Measurements from ENCODE around the gene CNOT10.
A peak's percentile ranks its signal among the peaks of the same experiment; 100 is the strongest.
"Not testable (repeated sequence)": the region's sequence is repeated elsewhere in the genome, so short reads cannot be mapped to it uniquely, and the experiment has no call there.

CNOT10 gene

DNA sequence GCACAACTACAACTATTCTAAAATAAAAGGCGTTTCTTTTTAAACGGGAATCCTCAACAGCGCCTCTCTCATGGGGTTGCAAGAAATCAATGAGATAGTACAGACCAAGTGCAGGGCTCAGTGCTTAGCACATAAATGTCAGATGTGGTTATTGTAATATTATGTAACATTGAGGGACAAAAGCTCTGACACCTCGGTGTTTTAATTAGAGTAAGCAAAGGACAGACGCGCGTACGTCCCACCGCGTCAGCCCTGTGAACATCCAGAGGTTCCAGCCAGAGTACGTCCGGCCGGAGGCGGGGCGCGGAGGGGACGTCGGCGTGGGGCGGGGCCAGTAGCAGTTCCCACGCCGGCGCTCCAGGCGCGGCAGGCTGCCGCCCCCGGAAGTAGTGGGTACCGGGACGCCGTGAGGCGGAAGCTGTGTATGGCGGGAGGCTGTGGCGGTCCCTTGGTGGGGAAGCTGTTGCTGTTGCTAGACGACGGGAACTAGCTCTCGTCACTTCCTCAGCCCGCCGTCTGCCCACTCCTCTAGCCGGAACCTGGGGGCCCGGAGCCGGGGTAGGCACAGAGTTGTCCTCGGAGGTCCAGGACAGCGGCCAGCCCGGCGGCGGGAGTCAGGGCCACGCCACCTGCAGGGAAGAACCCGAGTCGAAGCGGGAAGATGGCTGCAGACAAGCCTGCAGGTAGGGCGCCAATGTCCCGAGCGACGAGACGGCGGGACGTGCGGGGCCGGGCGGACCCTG lies at the start of gene CNOT10:
CNOT10 (plus strand) TSS at position 389 of the 743 bp plus-strand sequence; CDS start at position 662, 273 bp downstream.
- peak; percentile 88 for DNase-seq

GRCh38 chr3:32640939-32641338 lies 44.0 kb upstream of the CNOT10 start:
- no peak for DNase-seq

DNA sequence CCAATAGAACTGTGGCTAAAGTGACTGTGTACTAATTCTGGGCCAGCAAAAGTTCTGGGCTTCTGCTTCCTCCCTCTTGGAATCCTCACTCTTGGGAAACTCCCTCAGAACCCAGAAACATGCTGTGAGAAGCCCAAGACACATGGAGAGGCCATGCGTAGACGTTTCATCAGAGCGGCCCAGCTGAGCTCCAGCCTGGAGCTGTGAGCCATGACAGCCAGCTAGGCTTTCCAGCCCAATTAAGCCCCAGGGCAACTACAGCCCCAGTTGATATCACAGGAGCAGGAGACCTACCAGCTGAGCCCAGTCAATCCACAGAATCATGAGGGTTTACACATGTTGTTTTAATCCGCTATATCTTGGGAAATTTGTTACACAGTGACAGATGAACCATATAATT lies 43.6 kb upstream of the CNOT10 start:
- no peak for DNase-seq

DNA sequence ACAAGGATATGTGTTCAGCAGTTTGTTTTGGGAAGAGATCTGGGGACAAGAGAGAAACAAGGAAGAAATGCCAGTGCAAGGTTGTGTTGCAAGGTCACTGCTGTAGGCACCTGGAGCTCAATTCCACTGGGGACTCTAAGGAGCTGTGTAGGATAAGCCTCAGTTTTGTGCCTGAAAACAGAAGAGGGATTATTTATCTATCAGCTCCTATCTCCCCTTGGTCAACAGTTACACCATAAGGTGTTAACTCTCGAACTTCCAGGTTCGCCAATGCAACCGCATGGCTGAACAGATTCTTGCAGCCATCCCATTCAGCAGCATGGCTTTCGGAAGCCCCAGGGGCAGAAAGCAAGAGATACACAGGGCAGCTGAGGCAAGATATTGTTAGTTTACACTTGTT lies 41.6 kb upstream of the CNOT10 start:
- no peak for DNase-seq

- no peak for DNase-seq
These were observed 41.2 kb upstream of the CNOT10 start for GRCh38 chr3:32643816-32644215.

DNA sequence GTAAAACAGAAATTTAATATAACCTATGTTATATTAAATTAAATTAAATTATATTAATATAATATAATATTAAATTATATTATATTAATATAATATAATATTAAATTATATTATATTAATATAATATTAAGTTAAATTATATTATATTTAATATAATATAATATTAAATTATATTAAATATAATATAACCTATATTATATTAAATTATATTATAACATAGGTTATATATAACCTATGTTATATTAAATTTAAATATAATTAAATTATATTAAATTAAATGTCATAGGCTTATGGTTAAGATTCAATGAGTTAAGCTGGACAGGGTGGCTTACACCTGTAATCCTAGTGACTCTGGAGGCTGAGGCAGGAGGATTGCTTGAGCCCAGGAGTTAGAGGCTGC lies 40.6 kb upstream of the CNOT10 start:
- DNase-seq = no peak

DNA sequence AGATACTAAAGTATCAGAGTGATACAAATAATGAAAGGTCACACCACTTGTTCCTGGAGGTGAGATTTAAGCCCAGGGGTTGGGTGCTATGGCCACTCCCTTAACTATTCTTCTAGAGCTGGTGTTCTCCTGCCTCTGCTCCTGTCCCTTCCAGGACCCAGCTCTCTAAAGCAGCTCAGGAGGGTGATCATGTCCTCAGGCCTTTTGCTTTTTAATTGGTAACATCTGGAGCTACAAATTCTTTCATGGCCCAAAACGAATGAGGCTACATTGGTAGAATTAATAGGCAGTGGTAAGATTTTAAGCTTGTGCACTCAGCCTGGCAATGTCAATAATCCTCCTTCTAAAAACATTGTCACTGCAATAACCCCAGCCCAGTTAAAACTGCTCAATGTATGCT lies 38.2 kb upstream of the CNOT10 start:
- no peak for DNase-seq

DNA sequence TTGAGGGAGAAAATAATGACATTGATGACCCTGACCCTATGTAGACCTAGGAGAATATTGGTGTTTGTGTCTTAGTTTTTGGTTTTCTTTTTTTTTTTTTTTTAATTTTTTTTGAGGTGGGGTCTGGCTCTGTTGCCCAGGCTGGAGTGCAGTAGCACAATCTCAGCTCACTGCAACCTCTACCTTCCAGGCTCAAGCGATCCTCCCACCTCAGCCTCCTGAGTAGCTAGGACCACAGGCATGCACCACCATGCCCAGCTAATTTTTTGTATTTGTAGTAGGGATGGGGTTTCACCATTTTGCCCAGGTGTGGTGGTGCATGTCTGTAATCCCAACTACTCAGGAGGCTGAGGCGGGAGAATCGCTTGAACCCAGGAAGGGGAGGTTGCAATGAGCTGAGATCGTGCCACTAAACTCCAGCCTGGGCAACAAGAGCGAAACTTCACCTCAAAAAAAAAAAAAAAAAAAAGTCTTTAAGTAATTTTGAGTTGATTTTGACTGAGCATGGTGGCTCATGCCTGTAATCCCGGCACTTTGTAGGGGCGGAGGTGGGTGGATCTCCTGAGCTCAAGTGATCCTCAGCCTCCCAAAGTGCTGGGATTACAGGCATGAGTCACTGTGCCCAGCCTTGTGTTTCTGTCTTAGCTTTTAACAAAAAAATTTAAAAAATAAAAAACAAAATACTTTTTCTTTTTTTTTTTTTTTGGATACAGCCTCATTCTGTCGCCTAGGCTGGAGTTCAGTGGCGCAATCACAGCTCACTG lies 32.5 kb upstream of the CNOT10 start:
- not testable (repeated sequence) for DNase-seq

DNA sequence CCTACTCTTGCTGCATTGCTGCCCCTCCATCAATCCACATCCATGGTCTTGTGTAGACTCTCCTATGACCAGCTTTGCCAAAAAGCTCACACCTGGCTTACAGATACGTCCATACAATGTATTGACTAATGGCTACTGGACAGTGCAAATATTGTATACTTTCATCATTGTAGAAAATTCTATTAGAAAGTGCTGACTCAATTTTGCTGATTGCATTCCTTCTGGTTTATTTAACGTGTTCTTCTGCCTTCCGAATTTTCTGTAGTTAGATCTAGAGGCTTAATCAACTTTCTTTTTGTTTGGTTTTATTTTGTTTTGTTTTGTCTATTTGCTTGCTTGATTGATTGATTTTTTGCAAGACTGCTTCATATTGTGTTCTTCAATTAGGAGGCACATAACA lies 29.8 kb upstream of the CNOT10 start:
- no peak for DNase-seq

GRCh38 chr3:32660634-32661033 lies 24.4 kb upstream of the CNOT10 start:
- DNase-seq = no peak

GRCh38 chr3:32662647-32663046 lies 22.3 kb upstream of the CNOT10 start:
- DNase-seq = no peak

DNA sequence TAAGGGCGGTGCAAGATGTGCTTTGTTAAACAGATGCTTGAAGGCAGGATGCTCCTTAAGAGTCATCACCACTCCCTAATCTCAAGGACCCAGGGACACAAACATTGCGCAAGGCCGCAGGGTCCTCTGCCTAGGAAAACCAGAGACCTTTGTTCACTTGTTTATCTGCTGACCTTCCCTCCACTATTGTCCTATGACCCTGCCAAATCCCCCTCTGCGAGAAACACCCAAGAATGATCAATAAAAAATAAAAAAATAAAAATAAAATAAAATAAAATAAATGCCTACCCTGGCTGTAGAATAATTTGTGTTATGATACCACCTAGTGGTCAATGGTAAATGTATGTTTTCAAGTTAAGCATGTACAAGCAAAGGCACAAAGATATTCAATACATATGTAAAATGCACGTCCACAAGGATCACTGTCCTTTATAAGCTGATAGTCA lies 20.3 kb upstream of the CNOT10 start:
- peak; percentile 30 for DNase-seq

- no peak for DNase-seq
These were observed 17.9 kb upstream of the CNOT10 start for GRCh38 chr3:32667072-32667582.

DNA sequence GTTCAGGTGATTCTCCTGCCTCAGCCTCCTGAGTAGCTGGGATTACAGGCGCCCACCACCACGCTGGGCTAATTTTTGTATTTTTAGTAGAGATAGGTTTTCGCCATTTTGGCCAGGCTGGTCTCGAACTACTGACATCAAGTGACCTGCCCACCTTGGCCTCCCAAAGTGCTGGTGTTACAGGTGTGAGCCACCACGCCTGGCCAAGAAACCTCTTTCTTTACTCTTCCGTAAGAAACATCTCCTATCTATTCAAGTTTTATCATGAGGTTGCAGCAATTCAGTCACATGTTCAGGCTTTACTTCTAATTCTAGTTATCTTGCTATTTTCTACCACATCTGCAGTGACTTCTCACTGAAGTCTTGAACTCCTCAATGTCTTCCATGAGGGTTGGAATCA lies 15.8 kb upstream of the CNOT10 start:
- not testable (repeated sequence) for DNase-seq

- not testable (repeated sequence) for DNase-seq
These were observed 11.3 kb upstream of the CNOT10 start for GRCh38 chr3:32673730-32674129.

GRCh38 chr3:32675164-32675563 lies 9.8 kb upstream of the CNOT10 start:
- no peak for DNase-seq

- DNase-seq = no peak
These were observed 9.3 kb upstream of the CNOT10 start for GRCh38 chr3:32675650-32676049.

- DNase-seq = no peak
These were observed 3.2 kb upstream of the CNOT10 start for GRCh38 chr3:32681811-32682210.

DNA sequence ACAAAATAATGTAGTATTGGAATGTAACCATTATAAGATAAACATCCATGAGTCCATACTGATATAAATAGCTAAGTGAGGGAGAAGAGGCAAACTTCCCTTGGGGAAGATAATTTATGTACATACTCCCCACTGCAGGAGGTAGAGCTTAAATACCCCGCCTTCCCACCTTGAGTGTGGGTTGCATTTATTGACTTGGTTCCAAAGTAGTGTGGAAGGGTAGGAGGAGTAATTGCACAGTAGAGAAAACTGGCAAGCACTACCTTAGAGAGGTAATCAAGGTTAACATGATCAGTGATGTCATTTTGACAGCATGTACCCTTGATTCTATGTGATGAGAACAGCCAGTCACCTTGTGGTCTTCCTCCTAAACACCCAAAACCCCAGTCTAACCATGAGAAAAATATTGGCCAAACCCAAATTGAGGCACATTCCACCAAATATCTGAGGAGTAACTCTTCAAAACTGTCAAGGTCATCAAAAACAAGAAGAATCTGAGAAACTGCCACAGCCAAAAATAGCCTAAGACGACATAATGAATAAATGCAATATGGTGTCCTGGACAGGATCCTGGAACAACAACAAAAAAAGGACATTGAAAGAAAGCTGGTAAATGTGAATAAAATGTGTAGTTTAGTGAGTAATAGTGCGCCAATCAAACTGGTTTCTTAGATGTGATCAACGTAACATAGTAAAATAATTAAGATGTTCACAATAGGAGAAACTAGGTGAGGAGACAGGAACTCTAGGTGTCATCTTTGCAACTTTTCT lies 774 bp upstream of the CNOT10 start:
- no peak for DNase-seq

- DNase-seq = no peak
These were observed 676 bp downstream of the CNOT10 start for GRCh38 chr3:32685543-32686185.

DNA sequence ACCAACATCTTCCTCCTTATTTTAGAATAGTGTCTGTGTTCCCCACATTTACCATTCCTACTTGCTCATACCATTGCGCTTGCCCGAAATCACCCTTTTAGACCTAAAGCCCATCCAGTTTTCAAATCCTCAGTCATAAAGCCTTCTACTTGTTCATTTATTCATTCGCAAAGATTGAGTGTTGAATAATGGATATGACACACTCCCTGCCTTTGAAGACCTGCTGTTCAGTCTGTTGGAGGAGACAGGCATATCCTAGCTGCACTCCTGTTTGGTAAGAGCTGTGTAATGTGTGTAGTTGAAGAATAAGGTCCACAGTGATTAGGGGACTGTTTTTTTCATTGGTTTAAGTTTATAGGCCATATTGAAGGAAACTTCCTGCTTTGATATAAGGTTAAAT lies 1.7 kb downstream of the CNOT10 start:
- no peak for DNase-seq

DNA sequence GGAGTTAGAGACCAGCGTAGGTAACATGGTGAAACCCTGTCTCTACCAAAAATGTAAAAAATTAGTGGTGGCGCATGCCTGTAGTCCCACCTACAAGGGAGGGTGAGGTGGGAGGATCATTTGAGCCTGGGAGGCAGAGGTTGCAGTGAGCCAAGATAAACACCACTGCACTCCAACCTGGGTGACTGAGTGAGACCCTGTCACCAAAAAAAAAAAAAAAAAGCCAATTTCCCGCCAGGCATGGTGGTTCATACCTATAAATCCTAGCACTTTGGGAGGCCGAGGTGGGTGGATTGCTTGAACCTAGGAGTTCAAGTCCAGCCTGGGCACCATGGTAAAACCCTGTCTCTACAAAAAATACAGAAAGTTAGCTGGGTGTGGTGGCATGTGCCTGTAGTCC lies 6.9 kb downstream of the CNOT10 start:
- no peak for DNase-seq

- no peak for DNase-seq
These were observed 11.5 kb downstream of the CNOT10 start for GRCh38 chr3:32696523-32696922.

Measured in GF-D8 (cell line).